LNCAP (cell line): ENCODE measurements around the gene SLC30A7.

Experiments used
- CTCF ChIP-seq: fragments of 450-650 bp; IDR thresholded peaks from 2 replicates; pipeline ENCODE4 v1.5.1; 2017; ENCODE audit warnings: mild to moderate bottlenecking

Gene SLC30A7

GRCh38 chr1:100894603-100895539 is 1.0 kb upstream of the SLC30A7 start, which contains the start of gene EXTL2:
EXTL2 (minus strand) TSS chr1:100894842; CDS start chr1:100888757, 6,085 bp downstream.
- TF ChIP-seq CTCF: no peak

GRCh38 chr1:100896481-100896982 is 642 bp downstream of the SLC30A7 start:
- no peak for TF ChIP-seq CTCF

GRCh38 chr1:100902365-100902764 is 6.5 kb downstream of the SLC30A7 start:
- no peak for TF ChIP-seq CTCF

GRCh38 chr1:100903777-100904176 is 7.9 kb downstream of the SLC30A7 start:
- no peak for TF ChIP-seq CTCF

DNA sequence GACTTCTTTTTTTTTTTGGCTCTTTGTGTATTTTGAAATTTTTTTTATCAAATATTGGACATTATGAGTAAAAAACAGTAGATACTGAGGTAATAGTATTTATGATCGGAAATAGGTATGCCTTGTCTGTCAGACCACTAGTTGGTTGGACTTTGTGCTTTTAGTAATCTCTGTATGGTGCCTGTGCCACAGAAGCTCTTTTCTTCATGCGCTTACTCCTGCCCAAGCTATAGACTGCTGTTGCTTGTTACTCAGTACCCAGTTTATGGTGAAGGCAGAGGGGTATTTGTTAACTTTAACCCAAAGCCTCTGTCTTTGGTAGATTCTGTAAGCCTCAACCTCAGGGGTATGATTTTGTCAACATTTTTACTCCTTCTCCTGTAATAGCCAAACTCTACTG is 8.6 kb downstream of the SLC30A7 start:
- no peak for TF ChIP-seq CTCF

DNA sequence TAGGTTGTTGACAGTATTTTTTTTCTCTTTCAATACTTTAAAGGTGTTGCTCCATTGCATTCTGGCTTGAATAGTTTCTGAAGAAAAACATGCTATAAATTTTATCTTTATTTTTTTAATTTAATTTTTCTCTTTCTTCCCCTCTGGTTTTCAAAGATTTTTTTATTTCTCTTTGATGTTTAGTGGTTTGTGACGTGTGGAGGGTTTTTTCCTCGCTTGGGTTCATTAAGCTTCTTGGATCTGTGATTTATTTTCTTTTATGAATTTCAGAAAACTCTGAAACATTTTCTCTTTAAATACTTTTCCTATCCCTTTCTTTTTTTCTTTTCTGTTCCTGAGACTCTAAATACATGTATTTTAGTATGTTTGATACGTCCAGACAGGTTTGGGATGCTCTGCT is 9.3 kb downstream of the SLC30A7 start:
- no peak for TF ChIP-seq CTCF

DNA sequence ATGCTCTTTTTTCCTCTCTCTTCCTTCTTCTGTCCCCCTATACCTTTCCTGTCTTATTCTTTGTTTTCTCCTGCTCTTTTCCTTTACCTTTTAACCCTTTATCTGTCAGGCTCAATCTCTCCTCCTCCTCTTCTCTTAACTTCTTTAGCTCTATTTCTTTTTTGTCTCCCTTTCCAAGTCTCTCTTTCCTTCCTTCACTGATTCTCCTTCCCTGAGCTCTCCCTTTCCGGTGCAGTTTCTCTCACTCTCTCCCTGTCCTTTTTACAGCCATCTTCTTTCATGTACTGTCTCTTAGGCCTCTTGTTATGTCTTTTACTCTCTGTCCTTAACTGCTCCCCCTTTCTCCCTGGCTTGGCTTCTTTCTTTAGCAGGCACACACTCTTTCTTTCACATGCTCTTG is 12.0 kb downstream of the SLC30A7 start:
- no peak for TF ChIP-seq CTCF
